ENCODE results near the gene PCDHGA9.
"Not testable (repeated sequence)": the region's sequence is repeated elsewhere in the genome, so short reads cannot be mapped to it uniquely, and the experiment has no call there.

DNA sequence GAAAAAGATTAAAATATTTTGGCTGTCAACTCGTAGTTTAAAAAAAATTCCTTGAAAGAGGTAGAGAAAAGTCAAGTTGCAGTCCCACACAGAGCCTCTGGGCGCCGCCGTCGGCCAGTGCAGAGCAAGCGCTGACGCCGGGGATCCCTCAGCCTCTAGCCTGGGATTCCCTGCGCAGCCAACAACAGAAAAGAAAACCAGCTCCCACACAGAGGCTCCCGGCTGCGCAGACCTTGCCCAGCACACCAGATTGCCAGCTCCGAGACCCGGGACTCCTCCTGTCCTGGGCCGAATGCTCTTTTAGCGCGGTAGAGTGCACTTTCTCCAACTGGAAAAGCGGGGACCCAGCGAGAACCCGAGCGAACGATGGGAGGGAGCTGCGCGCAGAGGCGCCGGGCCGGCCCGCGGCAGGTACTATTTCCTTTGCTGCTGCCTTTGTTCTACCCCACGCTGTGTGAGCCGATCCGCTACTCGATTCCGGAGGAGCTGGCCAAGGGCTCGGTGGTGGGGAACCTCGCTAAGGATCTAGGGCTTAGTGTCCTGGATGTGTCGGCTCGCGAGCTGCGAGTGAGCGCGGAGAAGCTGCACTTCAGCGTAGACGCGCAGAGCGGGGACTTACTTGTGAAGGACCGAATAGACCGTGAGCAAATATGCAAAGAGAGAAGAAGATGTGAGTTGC lies 15.1 kb downstream of the PCDHGA9 start, which contains the start of gene PCDHGB7:
- TF ChIP-seq, protein P1, sequence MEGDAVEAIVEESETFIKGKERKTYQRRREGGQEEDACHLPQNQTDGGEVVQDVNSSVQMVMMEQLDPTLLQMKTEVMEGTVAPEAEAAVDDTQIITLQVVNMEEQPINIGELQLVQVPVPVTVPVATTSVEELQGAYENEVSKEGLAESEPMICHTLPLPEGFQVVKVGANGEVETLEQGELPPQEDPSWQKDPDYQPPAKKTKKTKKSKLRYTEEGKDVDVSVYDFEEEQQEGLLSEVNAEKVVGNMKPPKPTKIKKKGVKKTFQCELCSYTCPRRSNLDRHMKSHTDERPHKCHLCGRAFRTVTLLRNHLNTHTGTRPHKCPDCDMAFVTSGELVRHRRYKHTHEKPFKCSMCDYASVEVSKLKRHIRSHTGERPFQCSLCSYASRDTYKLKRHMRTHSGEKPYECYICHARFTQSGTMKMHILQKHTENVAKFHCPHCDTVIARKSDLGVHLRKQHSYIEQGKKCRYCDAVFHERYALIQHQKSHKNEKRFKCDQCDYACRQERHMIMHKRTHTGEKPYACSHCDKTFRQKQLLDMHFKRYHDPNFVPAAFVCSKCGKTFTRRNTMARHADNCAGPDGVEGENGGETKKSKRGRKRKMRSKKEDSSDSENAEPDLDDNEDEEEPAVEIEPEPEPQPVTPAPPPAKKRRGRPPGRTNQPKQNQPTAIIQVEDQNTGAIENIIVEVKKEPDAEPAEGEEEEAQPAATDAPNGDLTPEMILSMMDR (IDR thresholded peaks at IDR 0.05; ENCODE audit: low read depth, low read length): peak; percentile 36
- not testable (repeated sequence) for TF ChIP-seq EZH2phosphoT487 (IDR thresholded peaks at IDR 0.05; ENCODE audit: low read depth)

All from OCI-LY3 (cell line).